ENCODE measurements around the gene WDR76. TPM values are rescaled to one million over a fixed set of nuclear protein-coding genes. Genes with fewer than 3 reads are reported as not detected.

The WDR76 gene
- total RNA-seq, 1 donor, result 7.6 TPM

DNA sequence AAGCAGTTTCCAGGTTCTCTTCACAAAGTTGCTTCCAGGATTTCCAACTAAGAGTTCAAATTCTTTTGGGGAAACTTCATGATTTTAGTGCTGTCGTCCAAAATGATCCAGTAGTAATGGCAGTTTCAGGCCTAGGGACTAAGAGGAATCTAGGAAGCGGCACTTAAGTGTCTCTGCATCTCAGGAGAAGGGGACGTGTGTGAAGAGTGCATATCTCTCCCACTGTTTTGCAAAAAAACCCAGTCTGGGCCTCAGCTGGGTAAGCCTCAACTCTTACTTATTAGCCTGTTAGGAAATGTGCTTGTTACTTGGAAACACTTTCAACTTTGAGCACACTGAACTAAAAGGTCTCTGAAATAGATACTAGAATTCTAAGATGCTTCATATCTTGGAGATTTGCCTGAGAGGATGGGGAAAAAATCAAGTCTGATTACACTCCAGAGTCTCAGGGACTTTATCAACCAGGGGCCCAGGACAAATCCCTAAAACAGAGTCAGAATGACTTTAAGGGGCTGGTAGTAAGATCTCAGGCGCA is 81.8 kb downstream of the WDR76 start:
- Histone ChIP-seq H3K9me3 (ENCODE audit: low read depth, low read length) (no peaks in the 10 kb centered on the region), H2AFZ (ENCODE audit: low read length) (peak overlapping the region; percentile 2), H3K4me3 (ENCODE audit: insufficient read depth, low read length) (no peak overlapping the region), H3K27me3 (ENCODE audit: insufficient read depth, low read length) (no peaks in the 10 kb centered on the region), H3K27ac (ENCODE audit: low read depth, low read length) (no peak overlapping the region), H4K20me1 (ENCODE audit: insufficient read depth, low read length) (no peaks in the 10 kb centered on the region), H3K36me3 (ENCODE audit: insufficient read depth, low read length) (no peaks in the 10 kb centered on the region), H3K4me2 (ENCODE audit: insufficient read depth, low read length) (no peak overlapping the region), H3K79me2 (ENCODE audit: insufficient read depth, low read length) (no peaks in the 10 kb centered on the region), H3K4me1 (ENCODE audit: insufficient read depth, low read length) (peaks cover 34% of the 10 kb centered on the region)
- TF ChIP-seq, protein P1, sequence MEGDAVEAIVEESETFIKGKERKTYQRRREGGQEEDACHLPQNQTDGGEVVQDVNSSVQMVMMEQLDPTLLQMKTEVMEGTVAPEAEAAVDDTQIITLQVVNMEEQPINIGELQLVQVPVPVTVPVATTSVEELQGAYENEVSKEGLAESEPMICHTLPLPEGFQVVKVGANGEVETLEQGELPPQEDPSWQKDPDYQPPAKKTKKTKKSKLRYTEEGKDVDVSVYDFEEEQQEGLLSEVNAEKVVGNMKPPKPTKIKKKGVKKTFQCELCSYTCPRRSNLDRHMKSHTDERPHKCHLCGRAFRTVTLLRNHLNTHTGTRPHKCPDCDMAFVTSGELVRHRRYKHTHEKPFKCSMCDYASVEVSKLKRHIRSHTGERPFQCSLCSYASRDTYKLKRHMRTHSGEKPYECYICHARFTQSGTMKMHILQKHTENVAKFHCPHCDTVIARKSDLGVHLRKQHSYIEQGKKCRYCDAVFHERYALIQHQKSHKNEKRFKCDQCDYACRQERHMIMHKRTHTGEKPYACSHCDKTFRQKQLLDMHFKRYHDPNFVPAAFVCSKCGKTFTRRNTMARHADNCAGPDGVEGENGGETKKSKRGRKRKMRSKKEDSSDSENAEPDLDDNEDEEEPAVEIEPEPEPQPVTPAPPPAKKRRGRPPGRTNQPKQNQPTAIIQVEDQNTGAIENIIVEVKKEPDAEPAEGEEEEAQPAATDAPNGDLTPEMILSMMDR (IDR thresholded peaks at IDR 0.05; ENCODE audit: extremely low read depth, low read depth, low read length), result no peak
- DNase-seq (ENCODE audit: insufficient read length, low spot score, missing footprints), result no peak

DNA sequence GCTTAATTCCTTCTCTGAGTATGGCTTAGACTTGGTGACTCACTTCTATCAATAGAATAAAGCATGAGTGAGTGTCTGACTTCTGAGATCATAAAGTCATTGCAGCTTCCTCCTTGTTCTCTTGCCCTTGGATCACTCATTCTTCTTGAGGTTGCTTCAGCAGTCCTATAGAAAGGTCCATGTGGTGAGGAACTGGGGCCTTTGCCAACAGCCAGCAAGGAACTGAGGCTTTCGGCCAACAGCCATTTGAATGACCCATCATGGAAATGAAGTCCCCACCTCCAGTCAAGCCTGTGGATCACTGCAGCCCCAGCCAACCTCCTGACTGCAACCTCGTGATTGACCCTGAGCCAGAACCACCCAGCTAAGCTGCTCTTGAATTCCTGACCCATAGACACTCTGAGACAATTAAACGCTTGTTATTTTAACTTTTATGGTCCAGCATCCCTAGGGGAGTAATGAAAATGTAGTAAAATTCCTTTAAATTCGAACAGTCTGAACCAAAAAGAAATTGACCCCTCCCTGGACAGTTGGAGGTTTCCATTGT is 84.5 kb downstream of the WDR76 start:
- Histone ChIP-seq H3K4me3 (ENCODE audit: insufficient read depth, low read length) (no peak overlapping the region), H3K27ac (ENCODE audit: low read depth, low read length) (peak overlapping the region; percentile 78), H2AFZ (ENCODE audit: low read length) (no peak overlapping the region), H3K4me2 (ENCODE audit: insufficient read depth, low read length) (peak overlapping the region; percentile 64), H3K36me3 (ENCODE audit: insufficient read depth, low read length) (no peaks in the 10 kb centered on the region), H3K27me3 (ENCODE audit: insufficient read depth, low read length) (no peaks in the 10 kb centered on the region), H3K9me3 (ENCODE audit: low read depth, low read length) (no peaks in the 10 kb centered on the region), H3K79me2 (ENCODE audit: insufficient read depth, low read length) (no peaks in the 10 kb centered on the region), H3K4me1 (ENCODE audit: insufficient read depth, low read length) (peaks cover 37% of the 10 kb centered on the region), H4K20me1 (ENCODE audit: insufficient read depth, low read length) (no peaks in the 10 kb centered on the region)
- DNase-seq (ENCODE audit: insufficient read length, low spot score, missing footprints), result peak; percentile 97
- TF ChIP-seq, protein P1 (IDR thresholded peaks at IDR 0.05; ENCODE audit: extremely low read depth, low read depth, low read length), result no peak

DNA sequence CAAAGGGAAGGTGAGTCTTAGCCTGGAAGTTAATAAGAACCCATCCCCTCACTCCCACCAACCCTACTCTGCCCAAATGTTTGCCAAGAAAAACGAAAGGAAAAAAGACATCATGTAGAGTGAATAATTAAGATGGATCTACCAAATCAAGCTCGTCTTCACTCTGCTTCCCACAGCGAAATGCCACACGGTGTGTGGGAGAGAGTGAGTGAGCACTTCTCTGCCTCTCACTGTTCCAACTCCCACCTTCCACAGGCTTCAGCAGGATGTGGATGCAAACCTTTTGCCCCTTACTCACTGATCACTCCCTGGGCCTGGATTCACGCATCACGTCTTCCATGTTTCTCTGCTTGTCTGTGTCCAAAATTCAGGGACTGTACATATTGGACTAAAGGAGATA is 85.4 kb downstream of the WDR76 start:
- Histone ChIP-seq H3K4me2 (ENCODE audit: insufficient read depth, low read length) (peak overlapping the region; percentile 64), H3K9me3 (ENCODE audit: low read depth, low read length) (no peaks in the 10 kb centered on the region), H4K20me1 (ENCODE audit: insufficient read depth, low read length) (no peaks in the 10 kb centered on the region), H3K36me3 (ENCODE audit: insufficient read depth, low read length) (no peaks in the 10 kb centered on the region), H3K27me3 (ENCODE audit: insufficient read depth, low read length) (no peaks in the 10 kb centered on the region), H3K4me3 (ENCODE audit: insufficient read depth, low read length) (no peak overlapping the region), H2AFZ (ENCODE audit: low read length) (no peak overlapping the region), H3K27ac (ENCODE audit: low read depth, low read length) (peak overlapping the region; percentile 78), H3K79me2 (ENCODE audit: insufficient read depth, low read length) (no peaks in the 10 kb centered on the region), H3K4me1 (ENCODE audit: insufficient read depth, low read length) (peaks cover 37% of the 10 kb centered on the region)
- no peak for DNase-seq (ENCODE audit: insufficient read length, low spot score, missing footprints)
- TF ChIP-seq, protein P1 (IDR thresholded peaks at IDR 0.05; ENCODE audit: extremely low read depth, low read depth, low read length), result no peak

DNA sequence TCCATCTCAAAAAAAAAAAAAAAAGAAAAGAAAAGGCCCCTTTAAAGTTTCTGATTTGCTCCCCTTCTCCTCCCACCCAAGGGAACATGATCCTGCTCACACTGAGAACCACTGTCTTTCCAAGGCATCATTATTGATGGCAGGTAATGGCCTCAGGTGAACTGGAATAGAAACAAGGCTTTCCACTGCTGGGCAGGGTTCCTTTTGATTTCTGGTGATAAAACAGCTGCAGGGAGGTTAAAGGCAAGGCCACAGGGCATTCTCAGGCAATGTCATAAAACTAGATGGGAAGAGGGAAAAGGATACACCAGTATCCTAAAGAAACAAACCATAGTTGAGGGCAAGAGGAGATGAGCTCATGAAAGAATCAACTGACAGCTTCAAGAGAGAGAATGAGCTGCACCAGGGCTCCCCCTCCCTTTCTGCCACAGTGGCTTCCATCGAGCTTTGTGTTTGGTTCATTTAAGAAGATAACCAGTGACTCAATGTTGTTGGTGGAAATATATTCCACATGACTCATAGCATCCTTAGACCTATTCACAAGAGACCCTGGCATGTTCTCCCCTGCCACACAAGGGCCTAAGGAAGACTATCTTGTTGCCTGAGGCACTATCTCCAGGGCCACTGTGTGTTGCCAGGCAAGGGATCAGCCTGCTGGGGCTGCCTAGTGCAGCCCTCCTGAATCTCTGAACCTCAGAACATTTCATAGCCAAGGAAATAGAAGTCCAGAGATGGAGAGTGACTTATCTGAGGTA is 86.4 kb downstream of the WDR76 start:
- Histone ChIP-seq H3K79me2 (ENCODE audit: insufficient read depth, low read length) (no peaks in the 10 kb centered on the region), H3K27me3 (ENCODE audit: insufficient read depth, low read length) (no peaks in the 10 kb centered on the region), H2AFZ (ENCODE audit: low read length) (no peak overlapping the region), H3K36me3 (ENCODE audit: insufficient read depth, low read length) (no peaks in the 10 kb centered on the region), H3K4me1 (ENCODE audit: insufficient read depth, low read length) (peaks cover 37% of the 10 kb centered on the region), H3K4me3 (ENCODE audit: insufficient read depth, low read length) (no peak overlapping the region), H4K20me1 (ENCODE audit: insufficient read depth, low read length) (no peaks in the 10 kb centered on the region), H3K27ac (ENCODE audit: low read depth, low read length) (peak overlapping the region; percentile 78), H3K4me2 (ENCODE audit: insufficient read depth, low read length) (peak overlapping the region; percentile 72), H3K9me3 (ENCODE audit: low read depth, low read length) (no peaks in the 10 kb centered on the region)
- TF ChIP-seq, protein P1 (IDR thresholded peaks at IDR 0.05; ENCODE audit: extremely low read depth, low read depth, low read length), result no peak
- DNase-seq (ENCODE audit: insufficient read length, low spot score, missing footprints), result peak; percentile 93

Data from osteoblast (primary cell).